ENCODE measurements around the gene MAB21L4.

DNA sequence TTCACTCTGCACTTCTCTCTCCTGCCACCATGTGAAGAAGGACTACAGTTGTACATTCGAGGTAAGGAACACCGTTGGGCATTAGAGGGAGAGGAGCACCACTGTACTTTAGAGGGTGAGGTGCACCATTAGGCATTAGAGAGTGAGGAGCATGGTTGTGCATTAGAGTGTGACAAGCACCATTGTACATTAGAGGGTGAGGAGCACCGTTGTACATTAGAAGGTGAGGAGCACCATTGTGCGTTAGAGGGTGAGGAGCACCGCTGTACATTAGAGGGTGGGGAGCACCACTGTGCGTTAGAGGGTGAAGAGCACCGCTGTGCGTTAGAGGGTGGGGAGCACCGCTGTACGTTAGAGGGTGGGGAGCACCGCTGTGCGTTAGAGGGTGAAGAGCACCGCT is 48.1 kb downstream of the MAB21L4 start:
- TF ChIP-seq, protein P1, sequence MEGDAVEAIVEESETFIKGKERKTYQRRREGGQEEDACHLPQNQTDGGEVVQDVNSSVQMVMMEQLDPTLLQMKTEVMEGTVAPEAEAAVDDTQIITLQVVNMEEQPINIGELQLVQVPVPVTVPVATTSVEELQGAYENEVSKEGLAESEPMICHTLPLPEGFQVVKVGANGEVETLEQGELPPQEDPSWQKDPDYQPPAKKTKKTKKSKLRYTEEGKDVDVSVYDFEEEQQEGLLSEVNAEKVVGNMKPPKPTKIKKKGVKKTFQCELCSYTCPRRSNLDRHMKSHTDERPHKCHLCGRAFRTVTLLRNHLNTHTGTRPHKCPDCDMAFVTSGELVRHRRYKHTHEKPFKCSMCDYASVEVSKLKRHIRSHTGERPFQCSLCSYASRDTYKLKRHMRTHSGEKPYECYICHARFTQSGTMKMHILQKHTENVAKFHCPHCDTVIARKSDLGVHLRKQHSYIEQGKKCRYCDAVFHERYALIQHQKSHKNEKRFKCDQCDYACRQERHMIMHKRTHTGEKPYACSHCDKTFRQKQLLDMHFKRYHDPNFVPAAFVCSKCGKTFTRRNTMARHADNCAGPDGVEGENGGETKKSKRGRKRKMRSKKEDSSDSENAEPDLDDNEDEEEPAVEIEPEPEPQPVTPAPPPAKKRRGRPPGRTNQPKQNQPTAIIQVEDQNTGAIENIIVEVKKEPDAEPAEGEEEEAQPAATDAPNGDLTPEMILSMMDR (IDR thresholded peaks at IDR 0.05): no peak
- no peak for TF ChIP-seq POLR2A (IDR thresholded peaks at IDR 0.05)
